Posterior vena cava (tissue), 2 donors: ENCODE results near the gene THNSL1. TPM values are rescaled to one million over a fixed set of nuclear protein-coding genes. Genes with fewer than 3 reads are reported as not detected.
"Not testable (repeated sequence)": the region's sequence is repeated elsewhere in the genome, so short reads cannot be mapped to it uniquely, and the experiment has no call there.

Experiments used
- DNase-seq: peaks from one replicate; pipeline ENCODE4 v3.0.0-alpha.2; 2020; ENCODE audit warnings: low spot score
- intact Hi-C, 2 donors: fragments of 100-400 bp; cut with DNase I; formaldehyde crosslinking; loops; one replicate each; pipeline versions ENCODE4 v1.14.1 to v1.14.2; 2022 to 2023
- long read RNA-seq, 2 donors: library from polyadenylated mRNA; unstranded; transcript quantifications; one replicate each; pipeline ENCODE4 v2.0.0, GENCODE V29; 2020 to 2021
- total RNA-seq, 2 donors: library from RNA; stranded (reverse); fragmentation: NEBNext Ultra II Directional; extraction: Animal tissue kit (Norgen Biotek cat#: 25700); gene quantifications; one replicate each; pipeline ENCODE4 v1.2.1, GENCODE V29; 2021
- donor health status: DM: yes; HTN: yes; CAD: no.
- donor health status: DM: yes; HTN: yes; CAD: no.

Gene THNSL1, protein sequence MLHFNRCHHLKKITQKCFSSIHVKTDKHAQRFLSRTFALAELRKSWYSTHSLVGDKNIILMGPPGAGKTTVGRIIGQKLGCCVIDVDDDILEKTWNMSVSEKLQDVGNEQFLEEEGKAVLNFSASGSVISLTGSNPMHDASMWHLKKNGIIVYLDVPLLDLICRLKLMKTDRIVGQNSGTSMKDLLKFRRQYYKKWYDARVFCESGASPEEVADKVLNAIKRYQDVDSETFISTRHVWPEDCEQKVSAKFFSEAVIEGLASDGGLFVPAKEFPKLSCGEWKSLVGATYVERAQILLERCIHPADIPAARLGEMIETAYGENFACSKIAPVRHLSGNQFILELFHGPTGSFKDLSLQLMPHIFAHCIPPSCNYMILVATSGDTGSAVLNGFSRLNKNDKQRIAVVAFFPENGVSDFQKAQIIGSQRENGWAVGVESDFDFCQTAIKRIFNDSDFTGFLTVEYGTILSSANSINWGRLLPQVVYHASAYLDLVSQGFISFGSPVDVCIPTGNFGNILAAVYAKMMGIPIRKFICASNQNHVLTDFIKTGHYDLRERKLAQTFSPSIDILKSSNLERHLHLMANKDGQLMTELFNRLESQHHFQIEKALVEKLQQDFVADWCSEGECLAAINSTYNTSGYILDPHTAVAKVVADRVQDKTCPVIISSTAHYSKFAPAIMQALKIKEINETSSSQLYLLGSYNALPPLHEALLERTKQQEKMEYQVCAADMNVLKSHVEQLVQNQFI
- 1 to 10 TPM; 1.9 to 2.1 TPM for total RNA-seq
- long read RNA-seq, donor 1, partial matches to known transcripts: 0 of 1 reads
- long read RNA-seq, donor 1, other reads (novel, unspliced or antisense): 0 of 1 reads
- long read RNA-seq, donor 2: 0 reads

GRCh38 chr10:25016376-25017153, at the start of gene THNSL1:
Gene THNSL1 (plus strand): TSS chr10:25016612. CDS start chr10:25023224, 6,612 bp downstream.
- intact Hi-C loops: no loop called here

GRCh38 chr10:24966962-24967481, 49.4 kb upstream of the THNSL1 start:
- intact Hi-C loops: no loop called here
- DNase-seq: no peak

More at GRCh38 chr10:25016376-25017153, at the start of gene THNSL1:
- peak; percentile 99 for DNase-seq

DNA sequence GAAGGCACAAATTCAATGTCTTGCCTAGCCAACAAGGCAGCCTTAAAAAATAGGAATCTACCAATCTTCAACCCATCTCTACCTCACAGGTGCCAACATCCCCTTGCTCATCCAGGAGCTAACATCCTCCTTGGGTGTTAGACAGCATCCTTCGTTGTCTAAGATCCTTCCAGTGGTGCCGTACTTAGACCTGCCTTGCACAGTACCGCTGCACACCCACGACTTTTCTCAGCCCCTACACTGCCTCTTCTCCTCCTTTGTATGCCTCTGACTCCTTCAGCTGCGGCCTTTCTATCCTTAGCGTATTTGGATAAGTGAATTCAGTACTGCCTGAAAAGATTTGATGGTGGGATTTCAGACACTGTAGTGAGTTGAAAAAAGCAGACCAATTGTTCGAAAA, 48.1 kb upstream of the THNSL1 start:
- intact Hi-C loops: no loop called here
- DNase-seq: no peak

DNA sequence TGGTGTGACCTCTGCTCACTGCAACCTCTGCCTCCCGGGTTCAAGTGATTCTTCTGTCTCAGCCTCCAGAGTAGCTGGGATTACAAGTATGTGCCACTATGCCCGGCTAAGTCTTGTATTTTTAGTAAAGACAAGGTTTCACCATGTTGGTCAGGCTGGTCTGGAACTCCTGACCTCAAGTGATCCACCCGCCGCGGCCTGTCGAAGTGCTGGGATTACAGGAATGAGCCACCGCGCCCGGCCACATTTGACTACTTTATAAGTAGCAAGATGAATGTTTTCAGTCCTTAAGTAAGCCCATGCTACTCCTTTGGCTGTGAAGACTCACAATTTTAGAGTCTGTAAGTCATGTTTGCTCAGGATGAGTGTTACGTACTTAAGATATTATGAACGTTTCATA, 47.5 kb upstream of the THNSL1 start:
- DNase-seq, intact Hi-C loops: not testable (repeated sequence)

DNA sequence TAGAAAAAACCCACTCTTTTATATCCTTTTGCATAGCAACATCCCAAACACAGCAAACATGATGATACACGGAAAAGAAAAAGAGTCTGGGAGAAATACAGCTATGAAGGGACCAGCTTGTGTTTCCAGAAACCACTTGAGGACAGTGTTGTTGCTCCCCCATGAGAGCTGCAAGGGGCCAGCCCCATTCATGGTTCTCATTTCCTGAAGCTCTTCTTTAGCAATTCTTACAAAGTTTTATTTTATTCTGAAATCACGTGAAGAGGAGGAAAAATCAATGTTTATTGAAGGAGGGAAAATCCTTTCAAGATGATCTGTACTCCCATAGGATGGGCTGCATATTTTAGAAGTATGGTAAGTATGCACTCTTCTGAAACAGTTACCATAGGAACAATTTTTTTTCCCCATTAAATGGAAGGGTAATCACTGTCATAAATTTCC, 46.6 kb upstream of the THNSL1 start:
- DNase-seq: no peak
- intact Hi-C loops: no loop called here

DNA sequence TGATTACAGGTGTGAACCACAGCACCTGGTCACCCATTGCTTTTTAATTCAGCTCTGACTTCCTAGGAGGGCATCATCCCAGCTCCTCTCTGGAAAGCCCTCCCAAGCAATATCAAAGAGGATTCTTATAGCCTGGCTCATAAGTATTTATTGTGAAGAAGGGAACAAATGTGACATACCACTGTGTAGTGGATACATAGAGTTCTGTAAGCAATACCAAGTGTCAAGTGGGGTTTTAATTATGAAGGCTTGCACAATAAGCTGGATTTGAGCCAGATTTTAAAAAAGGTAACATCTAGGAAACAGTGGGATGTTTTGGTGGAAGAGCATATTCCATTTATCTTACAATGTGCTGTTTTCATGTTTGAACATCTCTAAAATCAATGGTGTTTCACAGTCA, 45.0 kb upstream of the THNSL1 start:
- DNase-seq: no peak
- intact Hi-C loops: no loop called here

GRCh38 chr10:24973163-24973562, 43.2 kb upstream of the THNSL1 start:
- DNase-seq: no peak
- intact Hi-C loops: no loop called here

DNA sequence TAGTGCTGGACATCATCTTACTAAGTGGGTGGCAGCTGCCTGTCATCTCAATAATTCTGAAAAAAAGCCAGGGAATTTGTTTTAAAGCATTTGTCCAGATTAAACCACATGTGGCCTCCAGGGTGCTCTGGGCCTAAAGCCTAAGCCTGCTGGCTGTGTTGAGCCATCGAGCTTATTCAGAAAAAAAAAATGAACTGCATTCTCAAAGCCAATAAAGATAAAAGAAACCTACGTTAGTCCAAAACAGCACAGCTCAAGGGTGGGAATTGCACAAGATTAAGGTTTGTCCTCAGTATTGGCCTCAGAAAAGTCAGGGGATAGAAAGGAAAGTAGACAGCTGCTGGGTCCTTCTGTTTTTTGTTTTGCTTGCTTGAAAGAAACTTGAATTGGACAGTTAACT, 41.4 kb upstream of the THNSL1 start:
- intact Hi-C loops: no loop called here
- DNase-seq: peak; percentile 82

DNA sequence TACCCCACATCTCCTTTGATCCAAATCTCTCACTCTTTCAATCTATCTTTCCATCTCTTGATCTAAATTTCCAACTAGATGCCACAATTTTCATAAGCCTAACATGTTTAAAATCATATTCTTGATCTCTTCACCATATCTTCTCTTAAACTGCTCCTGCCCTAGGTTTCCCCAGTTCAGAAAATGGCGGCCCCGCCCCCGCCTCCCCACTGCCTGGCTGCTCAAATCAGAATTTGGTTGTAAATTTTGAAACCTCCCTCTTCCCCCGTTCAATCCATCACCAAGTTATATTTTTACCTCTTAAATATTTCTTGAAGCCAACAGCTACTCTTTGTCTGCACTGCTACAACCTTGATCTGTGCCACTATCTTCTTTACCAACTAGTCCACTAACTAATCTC, 36.7 kb upstream of the THNSL1 start:
- DNase-seq: no peak
- intact Hi-C loops: loop anchor here in 1 of 2 donors (10.0 kb wide), 1 partner anchor 335 kb away; no protein-coding TSS in a partner anchor

GRCh38 chr10:24981161-24981710, 35.2 kb upstream of the THNSL1 start:
- DNase-seq: peak; percentile 83
- intact Hi-C loops: loop anchor here in 1 of 2 donors (10.0 kb wide), 1 partner anchor 336 kb away; no protein-coding TSS in a partner anchor

- intact Hi-C loops: loop anchor here in 1 of 2 donors (10.0 kb wide), 1 partner anchor 338 kb away; no protein-coding TSS in a partner anchor
Measured at GRCh38 chr10:24982319-24983112, 33.9 kb upstream of the THNSL1 start.

DNA sequence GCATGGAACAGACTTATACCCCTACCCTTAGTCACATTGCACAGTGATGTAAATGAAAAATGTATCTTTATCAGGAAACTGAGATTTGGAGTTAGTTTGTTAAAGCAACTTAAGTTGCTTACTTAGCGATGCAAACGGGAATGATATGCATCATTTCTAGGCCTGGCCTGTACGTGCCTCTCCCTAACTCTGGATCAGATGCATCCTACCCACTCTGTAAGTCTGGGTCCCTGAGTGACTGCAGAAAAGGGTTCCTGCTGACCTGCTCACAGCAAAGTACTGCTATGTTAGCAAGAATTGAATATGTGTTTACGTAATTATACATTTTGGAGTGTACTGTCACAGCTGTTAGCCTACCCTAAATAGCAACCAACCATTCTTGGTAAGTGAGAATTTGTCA, 33.3 kb upstream of the THNSL1 start:
- DNase-seq: no peak
- intact Hi-C loops: loop anchor here in 1 of 2 donors (10.0 kb wide), 1 partner anchor 338 kb away; no protein-coding TSS in a partner anchor

More at GRCh38 chr10:24982319-24983112, 33.9 kb upstream of the THNSL1 start:
- DNase-seq: no peak

GRCh38 chr10:24983946-24984345, 32.5 kb upstream of the THNSL1 start:
- intact Hi-C loops: loop anchor here in 1 of 2 donors (10.0 kb wide), 1 partner anchor 339 kb away; no protein-coding TSS in a partner anchor

GRCh38 chr10:24984906-24985305, 31.5 kb upstream of the THNSL1 start:
- intact Hi-C loops: loop anchor here in 1 of 2 donors (10.0 kb wide), 1 partner anchor 340 kb away; no protein-coding TSS in a partner anchor
- no peak for DNase-seq

More at GRCh38 chr10:24983946-24984345, 32.5 kb upstream of the THNSL1 start:
- no peak for DNase-seq

DNA sequence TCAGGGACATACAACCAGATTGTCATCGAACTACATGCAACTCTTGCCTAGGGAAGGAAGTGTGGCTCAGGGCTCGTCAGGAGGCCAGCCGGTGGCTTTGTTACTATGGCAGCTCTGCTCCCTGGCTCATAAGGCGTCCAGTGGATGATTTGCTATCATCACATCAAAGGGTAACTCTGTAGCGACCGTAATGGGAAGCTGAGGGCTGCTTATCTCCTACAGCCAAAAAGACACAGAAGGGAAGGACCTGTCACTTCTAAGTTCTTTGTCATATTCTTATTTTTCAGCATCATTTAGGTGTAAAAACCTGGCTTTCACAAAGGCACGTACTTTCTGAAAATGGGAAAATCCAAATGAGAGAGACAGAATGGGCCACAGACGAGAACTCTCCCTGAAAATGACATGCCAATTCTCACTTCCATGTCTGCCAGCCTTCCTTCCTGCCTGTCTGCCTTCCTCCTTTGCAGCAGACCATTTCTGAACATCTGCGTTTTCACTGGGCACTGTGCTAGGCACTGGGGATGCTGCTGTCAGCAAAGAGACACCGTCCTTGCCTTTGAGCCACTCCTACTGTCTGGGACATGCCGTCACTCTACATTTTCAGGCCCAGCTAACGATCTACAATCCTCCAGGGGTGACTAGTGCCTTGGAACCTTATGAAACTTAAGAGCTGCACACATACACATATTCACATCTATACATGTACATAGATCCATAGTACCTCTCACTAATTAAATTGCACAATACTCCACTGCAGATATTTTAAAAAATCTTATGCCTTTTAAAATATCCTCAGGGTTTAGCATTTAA, 27.4 kb upstream of the THNSL1 start:
- no peak for DNase-seq
- intact Hi-C loops: loop anchor here in 1 of 2 donors (10.0 kb wide), 1 partner anchor 344 kb away; no protein-coding TSS in a partner anchor

GRCh38 chr10:24989867-24990266, 26.5 kb upstream of the THNSL1 start:
- intact Hi-C loops: loop anchor here (5.0 to 10.0 kb wide), 3 partner anchors 265 to 993 kb away; partner anchors contain the start of gene ARHGAP21 (in 1 of the 2)
- DNase-seq: no peak
